KOPT-K1 (cell line): ENCODE data around the gene PLB1.
"Not testable (repeated sequence)": the region's sequence is repeated elsewhere in the genome, so short reads cannot be mapped to it uniquely, and the experiment has no call there.

Source experiments
- H3K27ac ChIP-seq: fragments of 200-600 bp; sonication (generic); 2 replicates; pipeline ENCODE4 v1.5.1; 2016; ENCODE audit warnings: antibody characterized with exemption, mild to moderate bottlenecking, low read depth, low read length; ENCODE audit not compliant: poor library complexity, severe bottlenecking
- H3K36me3 ChIP-seq: fragments of 200-600 bp; sonication (generic); 2 replicates; pipeline ENCODE4 v1.5.1; 2017; ENCODE audit warnings: antibody characterized with exemption, mild to moderate bottlenecking, low read length, moderate library complexity; ENCODE audit not compliant: insufficient read depth
- H3K9me3 ChIP-seq: fragments of 200-600 bp; sonication (generic); 2 replicates; pipeline ENCODE4 v1.5.1; 2017; ENCODE audit warnings: antibody characterized with exemption, low read length, mild to moderate bottlenecking; ENCODE audit not compliant: insufficient read depth, poor library complexity, severe bottlenecking

Gene PLB1

DNA sequence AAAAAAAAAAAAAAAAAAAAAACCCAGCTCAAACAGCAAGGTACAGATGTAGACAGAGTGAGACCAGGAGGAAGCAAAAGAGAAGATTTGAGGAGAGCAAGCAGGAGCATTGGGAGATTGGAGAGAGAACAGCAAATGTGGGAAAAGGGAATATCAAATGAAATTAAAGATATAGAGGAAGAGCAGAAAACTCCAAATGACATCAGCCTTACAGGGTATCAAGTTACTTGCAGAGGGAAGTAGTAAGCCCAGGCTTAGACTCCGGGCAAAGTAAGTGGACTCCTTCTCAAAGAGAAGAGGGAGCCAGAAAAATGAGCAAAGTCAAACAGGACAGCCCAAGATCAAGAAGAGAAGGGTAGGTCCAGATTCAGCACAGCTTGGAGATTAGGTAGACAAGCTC is 162.5 kb downstream of the PLB1 start:
- Histone ChIP-seq H3K9me3 (peaks cover 15% of the 10 kb centered on the region), H3K36me3 (no peaks in the 10 kb centered on the region), H3K27ac (no peak overlapping the region)

DNA sequence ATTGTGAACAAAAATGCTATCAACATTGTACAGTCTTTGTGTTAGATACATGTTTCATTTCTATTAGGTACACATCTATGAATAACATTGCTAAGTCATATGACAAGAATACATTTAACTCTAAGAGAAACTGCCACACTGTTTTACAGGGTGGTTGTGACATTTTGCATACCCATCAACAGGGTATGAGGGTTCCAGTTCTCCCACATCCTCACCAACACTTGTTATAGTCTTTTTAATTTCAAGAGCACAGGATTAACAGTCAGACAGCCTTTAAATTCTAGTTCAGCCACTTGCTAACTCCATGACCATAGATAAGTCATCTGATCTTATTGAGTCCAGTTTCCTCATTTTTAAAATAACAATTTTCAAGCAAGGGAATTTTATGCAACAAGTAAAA is 163.3 kb downstream of the PLB1 start:
- peaks cover 15% of the 10 kb centered on the region for H3K9me3 ChIP-seq
- H3K27ac ChIP-seq: no peak overlapping the region
- H3K36me3 ChIP-seq: no peaks in the 10 kb centered on the region

DNA sequence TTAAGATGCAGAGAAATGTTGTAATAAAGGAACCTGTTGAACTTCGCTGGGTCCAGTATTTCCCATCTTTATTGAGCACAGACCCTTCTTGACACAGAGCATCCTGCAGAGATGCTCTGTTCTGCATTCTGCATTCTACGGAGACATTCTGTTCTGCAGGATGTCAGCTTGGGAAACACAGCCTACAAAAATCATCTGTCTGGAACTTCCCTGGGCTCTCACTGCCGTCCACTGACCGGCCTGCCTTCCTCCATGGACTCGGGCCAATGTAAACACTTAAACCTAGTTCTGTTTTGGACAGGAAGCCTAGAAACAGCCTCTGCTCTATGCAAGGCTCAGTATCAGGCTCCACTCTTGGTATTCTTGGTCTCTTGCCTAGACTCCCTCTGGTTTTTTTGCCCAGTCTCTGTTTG is 165.7 kb downstream of the PLB1 start:
- Histone ChIP-seq H3K36me3 (no peaks in the 10 kb centered on the region), H3K9me3 (peaks cover 15% of the 10 kb centered on the region), H3K27ac (no peak overlapping the region)

GRCh38 chr2:28662044-28662443 is 166.2 kb downstream of the PLB1 start:
- H3K36me3 ChIP-seq: no peaks in the 10 kb centered on the region
- peaks cover 15% of the 10 kb centered on the region for H3K9me3 ChIP-seq
- H3K27ac ChIP-seq: no peak overlapping the region

DNA sequence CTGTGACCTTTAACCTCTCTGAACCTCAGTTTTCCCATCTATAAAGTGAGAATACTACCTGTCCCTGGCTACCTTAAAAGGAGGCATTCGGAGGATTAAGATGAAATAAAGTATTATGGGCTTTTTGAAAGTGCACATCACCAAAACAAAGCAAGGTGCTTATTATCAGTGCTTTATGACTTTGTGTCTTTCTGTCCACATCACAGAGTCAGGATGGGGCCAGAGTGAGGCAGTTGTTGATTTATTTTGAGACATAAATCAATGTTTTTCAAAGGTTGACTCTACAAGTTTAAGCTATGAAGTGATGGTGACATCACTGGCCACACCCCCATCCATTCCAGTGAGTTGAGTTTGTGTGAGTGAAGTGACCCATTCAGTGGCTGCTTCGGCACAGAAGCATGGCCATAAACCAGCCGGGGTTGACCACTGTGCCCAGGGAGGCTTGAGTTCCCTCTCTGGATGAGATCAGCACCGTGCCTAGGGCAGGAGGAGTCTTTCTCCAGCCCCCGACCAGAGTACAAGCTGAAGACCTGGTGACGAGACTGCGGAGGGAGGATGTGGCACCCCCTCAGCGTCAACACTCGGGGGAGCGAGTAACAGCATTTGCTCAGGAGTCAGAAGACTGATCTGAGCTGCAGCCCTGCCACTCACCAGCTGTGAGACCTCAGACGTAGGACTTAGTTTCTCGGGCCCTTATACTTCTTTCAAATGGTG is 166.8 kb downstream of the PLB1 start:
- Histone ChIP-seq H3K27ac (no peak overlapping the region), H3K36me3 (no peaks in the 10 kb centered on the region), H3K9me3 (peaks cover 15% of the 10 kb centered on the region)

DNA sequence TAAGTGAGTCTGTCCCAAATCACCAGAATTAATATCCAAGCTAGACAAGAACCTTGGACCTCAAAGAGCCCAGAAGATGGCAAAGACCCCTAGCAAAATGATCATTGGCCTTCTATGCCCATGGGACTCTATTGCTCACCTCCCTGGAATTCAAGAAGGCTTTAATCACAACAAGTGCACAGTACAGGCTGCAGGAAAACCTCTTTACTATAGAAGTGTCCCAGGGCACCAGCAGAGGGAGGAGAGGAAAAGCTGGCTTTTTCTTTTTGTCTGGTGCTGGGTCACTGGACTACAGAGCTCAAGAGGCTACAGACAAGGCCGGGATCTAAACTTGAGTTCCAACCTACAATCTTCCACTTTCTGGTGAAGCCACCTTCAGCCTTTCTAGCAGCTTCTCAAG is 167.5 kb downstream of the PLB1 start:
- H3K36me3 ChIP-seq: no peaks in the 10 kb centered on the region
- peaks cover 14% of the 10 kb centered on the region for H3K9me3 ChIP-seq
- no peak overlapping the region for H3K27ac ChIP-seq

DNA sequence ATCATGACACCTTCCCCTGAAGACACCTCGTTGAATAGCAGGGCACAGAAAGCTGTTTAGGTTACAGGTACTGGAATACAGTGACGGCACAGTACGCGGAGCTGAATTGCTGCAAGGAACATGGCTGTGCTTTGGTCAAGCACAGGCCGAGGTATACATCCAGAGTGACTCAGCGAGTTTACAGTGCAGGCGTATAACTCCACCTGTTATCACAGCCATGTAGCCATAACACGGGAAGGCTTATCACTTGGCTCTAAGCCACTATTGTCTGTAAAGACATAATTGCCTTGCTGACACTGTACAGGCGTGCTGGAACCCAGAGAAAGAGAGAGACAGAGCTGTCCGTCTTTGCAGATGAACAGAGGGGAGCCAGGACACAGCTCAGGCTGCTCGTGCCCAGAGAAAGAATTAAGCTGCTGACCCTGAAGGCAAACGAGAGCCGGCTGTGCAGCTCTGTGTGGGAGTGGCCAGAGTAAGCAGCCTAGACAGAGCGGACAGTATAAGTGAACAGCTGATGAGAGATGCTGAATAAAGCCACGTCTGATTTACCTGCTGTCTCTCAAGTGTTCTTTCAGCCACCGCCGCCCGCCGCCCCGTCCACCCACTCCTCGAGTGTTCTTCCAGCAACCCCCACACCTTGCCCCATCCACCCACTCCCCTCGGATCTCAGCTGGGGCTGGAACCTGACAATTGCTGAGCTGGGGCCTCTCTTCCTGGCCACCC is 168.4 kb downstream of the PLB1 start:
- H3K9me3 ChIP-seq: peaks cover 5% of the 10 kb centered on the region
- no peaks in the 10 kb centered on the region for H3K36me3 ChIP-seq
- H3K27ac ChIP-seq: no peak overlapping the region

DNA sequence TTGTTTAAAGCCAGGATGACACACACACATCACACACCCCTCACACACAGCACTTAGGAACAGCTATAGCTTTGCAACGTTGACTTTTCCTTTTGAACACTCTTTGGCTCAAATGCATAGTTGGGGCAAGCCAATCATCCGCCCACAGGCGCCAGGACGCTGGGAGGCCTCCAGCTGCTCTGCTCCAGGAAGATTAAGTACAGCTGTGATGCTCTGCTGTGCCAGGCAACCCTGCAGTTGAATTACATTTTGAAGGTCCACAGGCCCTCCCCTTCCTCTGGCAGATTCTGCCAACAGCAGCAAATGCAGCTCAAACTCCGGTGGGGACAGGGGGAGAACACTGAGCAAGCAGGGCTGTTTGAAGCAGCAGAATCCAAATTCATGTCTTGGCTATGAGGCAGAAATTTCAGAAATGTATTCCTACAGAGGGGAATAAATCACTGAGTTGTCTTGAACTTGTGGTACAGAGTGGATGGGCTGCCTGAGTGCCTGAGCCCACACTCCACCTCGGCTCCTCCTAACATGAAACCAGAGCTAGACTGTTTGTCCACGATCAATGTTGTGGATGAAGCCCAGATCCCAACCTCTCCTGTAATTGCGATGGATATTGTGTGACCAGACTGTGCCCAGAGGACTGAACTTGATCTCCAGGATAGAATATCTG is 169.3 kb downstream of the PLB1 start:
- Histone ChIP-seq H3K36me3 (no peaks in the 10 kb centered on the region), H3K27ac (no peak overlapping the region), H3K9me3 (no peaks in the 10 kb centered on the region)

DNA sequence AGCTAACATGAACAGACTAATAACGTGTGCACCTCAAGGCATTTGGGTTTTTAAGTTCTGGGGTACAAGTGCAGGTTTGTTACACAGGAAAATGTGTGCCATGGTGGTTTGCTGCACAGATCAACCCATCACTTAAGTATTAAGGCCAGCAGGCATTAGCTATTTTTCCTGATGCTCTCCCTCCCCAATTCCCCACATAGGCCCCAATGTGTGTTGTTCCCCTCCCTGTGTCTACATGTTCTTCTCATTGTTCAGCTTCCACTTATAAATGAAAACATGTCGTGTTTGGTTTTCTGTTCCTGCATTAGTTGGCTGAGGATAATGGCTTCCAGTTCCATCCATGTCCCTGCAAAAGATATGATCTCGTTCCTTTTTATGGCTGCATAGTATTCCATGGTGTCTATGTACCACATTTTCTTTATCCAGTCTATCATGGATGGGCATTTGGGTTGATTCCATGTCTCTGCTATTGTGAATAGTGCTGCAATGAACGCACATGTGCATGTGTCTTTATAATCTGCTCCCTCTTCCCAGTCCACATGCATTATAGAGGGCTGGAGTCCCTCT is 170.0 kb downstream of the PLB1 start:
- H3K9me3 ChIP-seq, H3K36me3 ChIP-seq, H3K27ac ChIP-seq: not testable (repeated sequence)

- H3K27ac ChIP-seq: no peak overlapping the region
- no peaks in the 10 kb centered on the region for H3K9me3 ChIP-seq
- no peaks in the 10 kb centered on the region for H3K36me3 ChIP-seq
Observed at GRCh38 chr2:28666496-28667184, 170.8 kb downstream of the PLB1 start.

GRCh38 chr2:28667261-28667660 is 171.4 kb downstream of the PLB1 start:
- Histone ChIP-seq H3K9me3 (peaks cover 6% of the 10 kb centered on the region), H3K27ac (no peak overlapping the region), H3K36me3 (no peaks in the 10 kb centered on the region)

DNA sequence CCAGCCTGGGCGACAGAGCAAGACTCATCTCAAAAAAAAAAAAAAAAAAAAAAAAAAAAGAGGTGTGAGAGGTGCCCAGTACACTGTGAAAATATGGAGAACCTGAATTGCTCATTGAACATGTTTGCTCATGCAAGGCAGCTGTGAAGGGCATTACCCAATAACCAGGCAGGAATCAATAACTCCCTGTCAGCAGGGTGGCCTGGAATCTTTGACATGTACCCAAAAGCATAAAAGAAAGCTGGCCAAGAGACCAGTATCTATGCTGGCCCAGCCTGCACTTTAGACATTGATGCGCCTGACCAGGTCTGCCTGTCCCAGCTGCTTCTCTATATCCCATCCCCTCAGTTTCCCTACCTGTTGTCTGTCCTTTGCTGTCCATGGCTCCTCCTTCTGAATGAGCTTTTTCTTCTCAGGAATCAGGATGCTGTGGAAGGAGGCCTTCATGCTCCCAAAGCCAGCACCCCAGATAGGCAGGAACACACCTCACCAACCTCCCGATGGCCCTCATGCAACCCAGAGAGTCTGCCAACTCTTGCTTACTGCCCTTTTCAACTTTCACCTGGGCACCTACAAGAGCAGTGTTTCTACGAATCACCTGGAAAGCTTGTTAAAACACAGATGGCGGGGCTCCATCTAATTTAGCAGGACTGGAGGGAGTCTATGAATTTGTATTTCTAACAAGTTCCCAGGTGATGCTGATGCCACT is 172.4 kb downstream of the PLB1 start:
- Histone ChIP-seq H3K9me3 (peaks cover 10% of the 10 kb centered on the region), H3K27ac (no peak overlapping the region), H3K36me3 (no peaks in the 10 kb centered on the region)

- Histone ChIP-seq H3K27ac (no peak overlapping the region), H3K9me3 (peaks cover 17% of the 10 kb centered on the region), H3K36me3 (no peaks in the 10 kb centered on the region)
Observed at GRCh38 chr2:28668880-28669279, 173.0 kb downstream of the PLB1 start.

- Histone ChIP-seq H3K27ac (no peak overlapping the region), H3K36me3 (no peaks in the 10 kb centered on the region), H3K9me3 (peaks cover 17% of the 10 kb centered on the region)
Observed at GRCh38 chr2:28670856-28671255, 175.0 kb downstream of the PLB1 start.
